Lung (tissue), 12 donors: ENCODE measurements around the gene EEPD1. TPM values are rescaled to one million over a fixed set of nuclear protein-coding genes. Genes with fewer than 3 reads are reported as not detected.
A peak's percentile ranks its signal among the peaks of the same experiment; 100 is the strongest.

Experiments
- ATAC-seq: fragments of 200-7000 bp; cut with Tn5 transposase; one replicate; pipeline ENCODE4 v1.9.1; 2020; ENCODE audit warnings: moderate number of reproducible peaks; ENCODE audit not compliant: insufficient read depth, low FRiP score
- DNase-seq, 3 donors: peaks; one replicate each; pipeline ENCODE4 v3.0.0-alpha.2; 2013 to 2017
- H3K27ac ChIP-seq, 2 donors: one replicate each; pipeline ENCODE4 v1.5.1; 2013; ENCODE audit warnings: mild to moderate bottlenecking in 2 of 2, moderate library complexity in 2 of 2, control low read depth in 1 of 2, inconsistent platforms in 1 of 2, low read depth in 1 of 2, low read length in 1 of 2
- H3K27me3 ChIP-seq, 3 donors: one replicate each; pipeline ENCODE4 v1.5.1; 2013; ENCODE audit warnings: low read length in 2 of 3; ENCODE audit not compliant: control insufficient read depth in 3 of 3, insufficient read depth in 3 of 3
- H3K36me3 ChIP-seq, 4 donors: one replicate each; pipeline ENCODE4 v1.5.1; 2013; ENCODE audit warnings: low read length in 4 of 4, mild to moderate bottlenecking in 1 of 4, moderate library complexity in 1 of 4; ENCODE audit not compliant: control insufficient read depth in 4 of 4, insufficient read depth in 4 of 4
- H3K4me1 ChIP-seq, 5 donors: one replicate each; pipeline ENCODE4 v1.5.1; 2013; ENCODE audit warnings: low read length in 5 of 5, mild to moderate bottlenecking in 2 of 5, moderate library complexity in 1 of 5; ENCODE audit not compliant: control insufficient read depth in 5 of 5, insufficient read depth in 5 of 5
- H3K4me3 ChIP-seq: one replicate; pipeline ENCODE4 v1.5.1; 2013; ENCODE audit warnings: mild to moderate bottlenecking, control low read depth, moderate library complexity
- H3K9ac ChIP-seq, 2 donors: one replicate each; pipeline ENCODE4 v1.5.1; 2013; ENCODE audit warnings: low read length in 2 of 2, control low read depth in 1 of 2; ENCODE audit not compliant: insufficient read depth in 1 of 2
- H3K9me3 ChIP-seq, 4 donors: one replicate each; pipeline ENCODE4 v1.5.1; 2013; ENCODE audit warnings: low read length in 3 of 4, mild to moderate bottlenecking in 1 of 4, moderate library complexity in 1 of 4; ENCODE audit not compliant: control insufficient read depth in 4 of 4, insufficient read depth in 3 of 4
- CTCF ChIP-seq: IDR thresholded peaks from 2 replicates; pipeline ENCODE4 v1.5.1; 2012; ENCODE audit warnings: mild to moderate bottlenecking; ENCODE audit errors: control extremely low read depth, extremely low read depth
- WGBS, 2 donors: extraction: QIAGEN DNeasy Blood & Tissue Kit; methylation state at CpG; one replicate each; pipeline ENCODE4 v1.1.7; 2013; 5-methylcytosine and 5-hydroxymethylcytosine counted together
- polyA plus RNA-seq, 2 donors: library from polyadenylated mRNA; stranded (reverse); fragments of 200-250 nt; gene quantifications; one replicate each; pipeline ENCODE4 v1.2.1, GENCODE V29; 2013
- total RNA-seq, 2 donors: library from RNA; depleted of rRNA in 1 of 2; stranded (reverse); fragments of >200 nt in 1 of 2; gene quantifications; one replicate each; pipeline ENCODE4 v1.2.1, GENCODE V29; 2014 to 2021
- donor health status: control.
- donor health status: control.
- donor health status: Bipolar disorder and iron deficiency.
- donor health status: healthy.
- donor health status: DM: yes; HTN: yes; CAD: no.

The EEPD1 gene
- total and polyA plus RNA-seq, 4 donors, result 5.4 to 15.3 (median 7.9) TPM

GRCh38 chr7:36219429-36219828, 66.4 kb downstream of the EEPD1 start:
- H3K27me3 ChIP-seq, result no peaks in the 10 kb centered on the region
- 97 to 100% methylated on average over 1 of the region's 1 CpG for whole genome bisulfite sequencing, 2 donors

GRCh38 chr7:36223851-36224250, 70.8 kb downstream of the EEPD1 start:
- no peaks in the 10 kb centered on the region for H3K9me3 ChIP-seq
- H3K27me3 ChIP-seq, result no peaks in the 10 kb centered on the region
- H3K4me3 ChIP-seq, result no peak overlapping the region
- no peak overlapping the region for H3K27ac ChIP-seq
- H3K9ac ChIP-seq, result no peak overlapping the region
- DNase-seq (peak in 1 of 3 donors; percentile 35), ATAC-seq (no peak)
- no peaks in the 10 kb centered on the region for H3K36me3 ChIP-seq
- H3K4me1 ChIP-seq, result peaks cover 0 to 42% (median 14%) of the 10 kb centered on the region in 5 donors
- TF ChIP-seq CTCF, result no peak

More at GRCh38 chr7:36219429-36219828, 66.4 kb downstream of the EEPD1 start:
- ATAC-seq (no peak), DNase-seq (no peak)
- Histone ChIP-seq H3K4me3 (no peak overlapping the region), H3K27ac (no peak overlapping the region), H3K36me3 (no peaks in the 10 kb centered on the region), H3K4me1 (peaks cover 7 to 48% (median 14%) of the 10 kb centered on the region in 5 donors), H3K9me3 (no peaks in the 10 kb centered on the region), H3K9ac (no peak overlapping the region)
- no peak for TF ChIP-seq CTCF

DNA sequence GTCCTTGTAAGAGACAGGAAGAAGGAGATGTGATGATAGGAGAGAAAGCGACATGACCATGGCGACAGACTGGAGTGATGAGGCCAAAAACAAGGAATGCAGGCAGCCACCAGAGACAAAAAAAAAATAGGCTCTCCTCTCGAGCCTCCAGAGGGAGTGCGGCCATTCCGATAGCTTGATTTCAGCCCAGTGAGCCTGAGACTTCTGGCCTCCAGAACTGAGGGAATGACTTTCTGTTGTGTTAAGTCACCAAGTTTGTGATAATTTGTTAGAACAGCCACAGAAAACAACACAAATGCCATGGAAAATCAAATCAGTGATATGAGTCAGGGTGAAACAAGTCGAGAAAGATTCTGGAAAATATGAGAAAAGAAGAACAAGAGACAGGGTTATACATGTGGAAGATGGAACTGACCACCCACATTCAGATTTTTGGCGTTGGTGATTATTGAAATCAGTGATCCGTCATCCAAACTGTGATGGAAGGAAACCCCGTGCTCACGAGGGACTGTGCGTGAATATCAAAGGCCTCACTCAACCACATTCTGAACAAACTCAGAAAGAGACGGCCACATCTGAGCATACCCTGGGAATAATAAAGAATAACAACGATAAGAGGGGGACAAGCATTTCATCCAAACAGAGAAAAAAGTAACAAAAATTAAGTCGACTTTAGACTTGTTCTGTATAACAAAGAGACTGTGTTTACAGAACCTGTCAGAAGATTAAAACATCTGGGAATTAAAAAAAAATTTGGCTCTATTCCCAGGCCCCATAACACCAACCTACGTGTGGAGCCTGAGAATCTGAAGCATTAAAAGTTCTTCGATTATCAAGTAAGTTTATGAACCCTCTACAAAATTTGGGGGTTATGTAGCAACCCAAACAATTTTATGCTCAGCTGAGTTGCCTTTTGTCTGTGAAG, 72.1 kb downstream of the EEPD1 start:
- TF ChIP-seq CTCF, result no peak
- ATAC-seq, result no peak
- DNase-seq, result peak in 2 of 3 donors; percentile 73 to 80
- H3K27me3 ChIP-seq, result no peaks in the 10 kb centered on the region
- peaks cover 0 to 42% (median 14%) of the 10 kb centered on the region in 5 donors for H3K4me1 ChIP-seq
- 68 to 76% methylated on average over 16 of the region's 16 CpGs for WGBS, 2 donors
- H3K27ac ChIP-seq, result no peak overlapping the region
- no peaks in the 10 kb centered on the region for H3K9me3 ChIP-seq
- H3K4me3 ChIP-seq, result no peak overlapping the region
- no peaks in the 10 kb centered on the region for H3K36me3 ChIP-seq
- no peak overlapping the region for H3K9ac ChIP-seq
